Measurements from ENCODE around the gene CEP76.

Gene CEP76, protein sequence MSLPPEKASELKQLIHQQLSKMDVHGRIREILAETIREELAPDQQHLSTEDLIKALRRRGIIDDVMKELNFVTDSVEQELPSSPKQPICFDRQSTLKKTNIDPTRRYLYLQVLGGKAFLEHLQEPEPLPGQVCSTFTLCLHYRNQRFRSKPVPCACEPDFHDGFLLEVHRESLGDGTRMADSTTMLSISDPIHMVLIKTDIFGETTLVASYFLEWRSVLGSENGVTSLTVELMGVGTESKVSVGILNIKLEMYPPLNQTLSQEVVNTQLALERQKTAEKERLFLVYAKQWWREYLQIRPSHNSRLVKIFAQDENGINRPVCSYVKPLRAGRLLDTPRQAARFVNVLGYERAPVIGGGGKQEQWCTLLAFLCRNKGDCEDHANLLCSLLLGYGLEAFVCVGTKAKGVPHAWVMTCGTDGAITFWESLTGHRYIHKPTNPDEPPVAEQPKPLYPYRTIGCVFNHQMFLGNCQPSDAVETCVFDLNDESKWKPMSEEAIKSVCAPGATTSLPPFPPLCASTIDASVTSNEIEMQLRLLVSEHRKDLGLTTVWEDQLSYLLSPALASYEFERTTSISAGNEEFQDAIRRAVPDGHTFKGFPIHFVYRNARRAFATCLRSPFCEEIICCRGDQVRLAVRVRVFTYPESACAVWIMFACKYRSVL

GRCh38 chr18:12702221-12703095, at the start of gene CEP76, which contains the start of gene PSMG2:
CEP76 (minus strand) TSS chr18:12702723; CDS start chr18:12702548, 175 bp downstream.
PSMG2 (plus strand) TSS chr18:12703042; CDS start chr18:12703108, 66 bp downstream.
- peak; percentile 92 for DNase-seq

DNA sequence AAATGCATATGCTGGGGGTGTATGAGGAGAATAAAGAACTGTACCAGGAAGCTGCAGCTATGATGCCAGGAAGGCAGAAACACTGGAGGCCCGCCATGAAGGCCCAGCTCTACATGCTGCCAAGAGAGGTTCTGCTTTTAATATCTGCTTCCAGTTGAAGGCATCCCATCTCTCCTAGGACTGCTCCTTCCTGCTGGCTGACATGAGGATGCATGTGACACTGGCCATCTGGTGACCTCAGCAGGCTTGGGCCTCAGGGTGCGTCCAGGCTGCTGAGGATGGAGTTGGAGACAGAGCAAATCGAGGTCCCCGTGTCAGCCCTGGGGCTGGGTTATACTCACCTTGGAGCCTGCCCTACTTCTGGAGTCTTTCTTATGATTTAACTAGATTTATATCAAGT, 49.4 kb upstream of the CEP76 start:
- no peak for DNase-seq

GRCh38 chr18:12751503-12751884, 49.0 kb upstream of the CEP76 start:
- no peak for DNase-seq

- DNase-seq: no peak
Measured at GRCh38 chr18:12750715-12751502, 48.4 kb upstream of the CEP76 start.

- no peak for DNase-seq
Measured at GRCh38 chr18:12750076-12750714, 47.7 kb upstream of the CEP76 start.

- no peak for DNase-seq
Measured at GRCh38 chr18:12749121-12749520, 46.6 kb upstream of the CEP76 start.

DNA sequence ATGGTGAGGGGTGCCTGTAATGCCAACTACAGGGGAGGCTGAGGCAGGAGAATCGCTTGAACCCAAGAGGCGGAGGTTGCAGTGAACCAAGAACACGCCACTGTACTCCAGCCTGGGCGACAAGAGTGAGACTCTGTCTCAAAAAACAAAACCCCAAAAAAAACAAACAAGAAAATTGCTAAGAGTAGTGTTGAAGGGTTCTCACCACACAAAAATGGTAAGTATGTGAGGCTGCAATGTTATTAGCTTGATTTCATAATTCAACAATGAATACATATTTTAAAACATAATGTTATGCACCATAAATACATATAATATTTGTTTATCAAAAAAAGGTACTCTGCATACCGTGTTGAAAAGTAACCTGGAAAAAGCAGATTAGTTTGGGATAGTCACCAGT, 46.1 kb upstream of the CEP76 start:
- DNase-seq: no peak

DNA sequence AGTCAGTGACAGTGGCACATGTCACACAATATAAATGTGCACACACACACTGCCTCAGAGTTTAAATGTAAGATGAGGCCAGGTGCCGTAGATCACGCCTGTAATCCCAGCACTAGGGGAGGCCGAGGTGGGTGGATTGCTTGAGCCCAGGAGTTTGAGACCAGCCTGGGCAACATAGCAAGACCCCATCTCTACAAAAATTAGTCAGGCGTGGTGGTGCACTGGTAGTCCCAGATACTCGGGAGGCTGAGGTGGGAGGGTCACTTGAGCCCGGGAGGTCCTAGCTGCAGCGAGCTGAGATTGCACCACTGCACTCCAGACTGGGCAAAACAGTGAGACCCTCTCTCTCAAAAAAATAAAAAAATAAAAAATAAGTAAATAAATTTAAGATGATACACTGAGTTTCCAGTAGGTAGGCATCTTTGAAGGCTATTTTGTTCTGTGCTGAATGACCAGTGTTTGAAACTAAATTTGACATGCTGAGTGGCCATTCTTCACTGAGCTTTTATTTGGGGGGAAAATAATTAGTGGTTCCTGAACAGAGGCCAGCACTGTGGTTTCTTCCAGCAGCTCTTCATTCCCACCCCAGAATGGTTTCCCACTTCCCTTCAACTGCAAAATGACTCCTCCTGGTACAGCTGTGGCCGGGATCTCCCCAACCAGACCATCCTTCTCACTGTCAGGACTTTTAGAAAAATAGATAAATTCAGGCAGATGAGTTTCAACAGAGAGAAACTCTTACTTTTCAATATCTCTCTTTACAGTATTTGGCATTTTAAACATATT, 45.2 kb upstream of the CEP76 start:
- no peak for DNase-seq

- no peak for DNase-seq
Measured at GRCh38 chr18:12745095-12745795, 42.7 kb upstream of the CEP76 start.

- no peak for DNase-seq
Measured at GRCh38 chr18:12744103-12744502, 41.6 kb upstream of the CEP76 start.

GRCh38 chr18:12742453-12742852, 39.9 kb upstream of the CEP76 start:
- DNase-seq: no peak

GRCh38 chr18:12741351-12741750, 38.8 kb upstream of the CEP76 start:
- no peak for DNase-seq

GRCh38 chr18:12737243-12737902, 34.9 kb upstream of the CEP76 start:
- DNase-seq: no peak

GRCh38 chr18:12726774-12727550, 24.4 kb upstream of the CEP76 start:
- peak; percentile 79 for DNase-seq

DNA sequence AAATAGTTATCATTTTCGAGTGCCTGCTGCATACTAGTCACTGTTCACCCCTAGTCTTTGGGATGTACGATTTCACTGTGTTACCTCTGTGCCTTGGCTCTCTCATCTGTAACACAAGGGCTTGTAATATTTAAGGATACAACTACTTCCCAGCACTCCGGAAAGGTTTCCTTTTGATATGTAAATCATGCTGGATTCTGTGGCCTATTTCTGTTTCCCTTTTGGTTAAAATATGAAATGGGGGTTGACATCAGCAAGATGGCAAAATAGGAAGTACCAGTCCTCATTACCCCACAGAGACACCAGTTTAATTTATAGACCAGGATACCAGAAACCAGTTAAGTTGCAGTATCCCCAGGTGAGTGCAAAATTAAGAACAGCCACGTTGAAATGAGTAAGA, 23.8 kb upstream of the CEP76 start:
- DNase-seq: no peak

GRCh38 chr18:12722731-12723130, 20.2 kb upstream of the CEP76 start:
- DNase-seq: peak; percentile 79

DNA sequence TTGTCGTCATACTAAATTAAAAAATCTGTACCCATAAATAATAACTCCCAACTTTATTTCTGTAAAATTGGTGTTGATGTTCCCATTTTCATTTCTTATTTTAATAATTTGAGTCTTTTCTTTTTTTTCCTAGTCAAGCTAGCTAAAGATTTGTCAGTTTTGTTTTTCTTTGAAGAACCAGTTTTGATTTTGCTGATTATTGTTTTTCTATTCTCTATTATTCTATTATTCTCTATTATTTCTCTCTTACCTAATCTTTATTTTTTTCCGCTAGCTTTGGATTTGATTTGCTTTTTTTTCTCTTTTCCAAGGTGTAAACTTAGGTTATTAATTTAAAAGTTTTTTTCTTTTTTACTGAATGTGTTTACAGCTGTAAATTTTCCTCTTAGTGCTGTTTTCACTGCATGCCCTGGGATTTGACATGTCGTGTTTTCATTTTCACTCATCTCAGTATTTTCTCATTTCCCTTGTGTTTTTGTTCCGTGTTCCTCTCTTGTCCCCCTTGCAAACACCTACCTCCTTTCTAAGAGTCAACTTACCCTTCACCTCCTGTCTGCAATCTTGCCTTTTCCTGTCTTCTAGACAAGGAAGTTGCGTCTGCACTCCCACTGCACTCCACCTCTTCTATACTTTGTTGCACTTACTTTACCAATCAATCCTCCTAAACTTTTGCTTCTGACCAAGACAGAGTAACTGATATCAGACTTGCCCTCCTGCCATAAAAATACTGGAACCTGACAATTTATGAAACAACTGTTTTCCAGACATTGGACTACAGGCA, 19.2 kb upstream of the CEP76 start:
- DNase-seq: no peak

DNA sequence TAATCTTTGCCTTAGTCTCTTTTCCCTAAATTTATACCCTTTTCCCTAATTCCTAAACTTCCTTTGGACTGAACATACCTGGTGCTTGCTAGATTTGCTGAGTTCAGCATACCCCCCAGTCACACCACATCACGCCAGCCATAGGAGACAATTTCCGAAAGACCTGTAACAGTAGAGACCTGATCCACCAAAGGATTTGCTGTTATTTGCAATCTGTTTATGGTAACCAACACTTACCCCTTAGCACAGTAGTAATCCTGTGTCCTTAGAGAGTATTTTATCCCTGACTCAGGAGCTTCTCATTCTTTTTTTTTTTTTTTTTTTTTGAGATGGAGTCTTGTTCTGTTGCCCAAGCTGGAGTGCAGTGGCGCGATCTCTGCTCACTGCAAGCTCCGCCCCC, 8.9 kb upstream of the CEP76 start:
- DNase-seq: no peak
